WERI-Rb-1 (cell line): ENCODE measurements around the gene DPF3.

Source experiments
- DNase-seq: peaks from one replicate; pipeline ENCODE4 v3.0.0-alpha.2; 2020
- H3K27ac ChIP-seq: fragments of 250-450 bp; sonication (Bioruptor Pico); 2 replicates; pipeline ENCODE4 v1.5.1; 2020; ENCODE audit warnings: mild to moderate bottlenecking, moderate library complexity
- H3K27me3 ChIP-seq: fragments of 250-450 bp; sonication (Bioruptor Pico); 2 replicates; pipeline ENCODE4 v1.5.1; 2021; ENCODE audit warnings: mild to moderate bottlenecking, low read depth, moderate library complexity; ENCODE audit not compliant: insufficient read depth, severe bottlenecking
- H3K36me3 ChIP-seq: fragments of 250-450 bp; sonication (Bioruptor Pico); 2 replicates; pipeline ENCODE4 v1.5.1; 2020; ENCODE audit warnings: mild to moderate bottlenecking, moderate library complexity
- H3K4me3 ChIP-seq: 2 replicates; pipeline ENCODE4 v1.5.1; 2011; ENCODE audit warnings: low read depth, mild to moderate bottlenecking, control low read depth, low read length
- H3K9me3 ChIP-seq: fragments of 250-450 bp; sonication (Bioruptor Pico); 2 replicates; pipeline ENCODE4 v1.5.1; 2021; ENCODE audit warnings: mild to moderate bottlenecking, moderate library complexity; ENCODE audit not compliant: severe bottlenecking
- CTCF ChIP-seq: IDR thresholded peaks from 2 replicates; pipeline ENCODE4 v1.5.1; 2011; ENCODE audit warnings: low read depth, mild to moderate bottlenecking, control low read depth, inconsistent platforms, low read length

DPF3 gene

GRCh38 chr14:72651081-72651480 is 242.8 kb downstream of the DPF3 start:
- no peak for TF ChIP-seq CTCF
- H3K27ac ChIP-seq: no peak overlapping the region; the same call in 1 of the 2 replicates
- H3K27me3 ChIP-seq: no peaks in the 10 kb centered on the region
- H3K36me3 ChIP-seq: no peaks in the 10 kb centered on the region
- DNase-seq: no peak
- no peaks in the 10 kb centered on the region for H3K9me3 ChIP-seq
- no peak overlapping the region for H3K4me3 ChIP-seq

GRCh38 chr14:72649603-72650227 is 244.2 kb downstream of the DPF3 start:
- TF ChIP-seq CTCF: no peak
- no peak for DNase-seq
- Histone ChIP-seq H3K27me3 (no peaks in the 10 kb centered on the region), H3K27ac (peak overlapping the region; percentile 73), H3K4me3 (no peak overlapping the region), H3K9me3 (no peaks in the 10 kb centered on the region), H3K36me3 (no peaks in the 10 kb centered on the region)

GRCh38 chr14:72647782-72648181 is 246.1 kb downstream of the DPF3 start:
- no peaks in the 10 kb centered on the region for H3K9me3 ChIP-seq
- no peaks in the 10 kb centered on the region for H3K27me3 ChIP-seq
- no peak overlapping the region for H3K27ac ChIP-seq
- no peak for DNase-seq
- no peak overlapping the region for H3K4me3 ChIP-seq
- no peaks in the 10 kb centered on the region for H3K36me3 ChIP-seq
- TF ChIP-seq CTCF: no peak

- DNase-seq: no peak
- TF ChIP-seq CTCF: no peak
- no peak overlapping the region for H3K27ac ChIP-seq
These were observed 246.9 kb downstream of the DPF3 start for GRCh38 chr14:72646861-72647528.

GRCh38 chr14:72645706-72646105 is 248.2 kb downstream of the DPF3 start:
- Histone ChIP-seq H3K4me3 (no peak overlapping the region), H3K36me3 (no peaks in the 10 kb centered on the region), H3K27ac (peak overlapping the region; percentile 100), H3K27me3 (no peaks in the 10 kb centered on the region), H3K9me3 (peaks cover 6% of the 10 kb centered on the region)
- DNase-seq: no peak
- TF ChIP-seq CTCF: no peak

More at GRCh38 chr14:72646861-72647528, 246.9 kb downstream of the DPF3 start:
- no peaks in the 10 kb centered on the region for H3K27me3 ChIP-seq
- H3K36me3 ChIP-seq: no peaks in the 10 kb centered on the region
- H3K4me3 ChIP-seq: no peak overlapping the region
- H3K9me3 ChIP-seq: peaks cover 3% of the 10 kb centered on the region
